HG02623 (cell line): ENCODE results near the gene TEX28.
"Not testable (repeated sequence)": the region's sequence is repeated elsewhere in the genome, so short reads cannot be mapped to it uniquely, and the experiment has no call there.

Source experiments
- ATAC-seq: cut with Tn5 transposase; IDR thresholded peaks from one replicate; pipeline ENCODE4 v1.9.1; 2021; ENCODE audit warnings: moderate library complexity; ENCODE audit not compliant: unreplicated experiment

Gene TEX28, protein sequence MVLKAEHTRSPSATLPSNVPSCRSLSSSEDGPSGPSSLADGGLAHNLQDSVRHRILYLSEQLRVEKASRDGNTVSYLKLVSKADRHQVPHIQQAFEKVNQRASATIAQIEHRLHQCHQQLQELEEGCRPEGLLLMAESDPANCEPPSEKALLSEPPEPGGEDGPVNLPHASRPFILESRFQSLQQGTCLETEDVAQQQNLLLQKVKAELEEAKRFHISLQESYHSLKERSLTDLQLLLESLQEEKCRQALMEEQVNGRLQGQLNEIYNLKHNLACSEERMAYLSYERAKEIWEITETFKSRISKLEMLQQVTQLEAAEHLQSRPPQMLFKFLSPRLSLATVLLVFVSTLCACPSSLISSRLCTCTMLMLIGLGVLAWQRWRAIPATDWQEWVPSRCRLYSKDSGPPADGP

DNA sequence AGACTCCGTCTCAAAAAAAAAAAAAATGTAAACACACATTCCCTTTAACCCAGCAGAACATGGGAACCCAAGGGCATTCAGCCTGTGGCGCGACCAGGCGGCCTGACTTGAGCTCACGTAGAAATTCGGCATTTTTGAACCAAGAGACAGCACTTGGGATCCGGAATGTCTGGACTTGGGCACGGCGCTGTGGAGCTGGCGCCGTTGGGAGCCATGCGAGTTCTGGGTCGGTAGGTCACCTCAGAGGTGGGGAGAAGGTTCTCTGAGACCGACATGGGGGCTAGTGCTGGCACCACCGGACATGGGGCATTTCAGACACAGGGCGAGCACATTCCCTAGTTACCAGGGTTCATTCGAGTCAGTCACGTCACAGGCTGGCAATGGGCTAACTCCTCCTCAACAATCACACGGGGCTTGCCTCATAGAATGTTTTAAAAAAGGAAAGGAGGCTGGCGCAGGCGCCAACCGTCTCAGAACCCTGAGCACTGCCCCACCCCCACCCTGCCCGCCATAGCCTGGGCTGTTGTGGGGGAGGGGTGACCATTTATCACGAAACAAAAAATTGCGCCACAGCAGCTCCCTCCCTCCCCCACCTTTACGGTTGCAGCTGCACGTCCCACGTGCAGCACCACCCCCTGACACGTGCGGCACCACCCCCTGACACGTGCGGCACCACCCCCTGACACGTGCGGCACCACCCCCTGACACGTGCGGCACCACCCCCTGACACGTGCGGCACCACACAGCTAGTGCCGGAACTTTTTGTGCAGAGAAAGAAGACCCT lies at the start of gene TEX28:
Gene TEX28, minus strand, starts transcription at position 334 of the 784 bp plus-strand sequence. CDS start 3,007 bp downstream, outside the sequence.
- ATAC-seq: no peak

DNA sequence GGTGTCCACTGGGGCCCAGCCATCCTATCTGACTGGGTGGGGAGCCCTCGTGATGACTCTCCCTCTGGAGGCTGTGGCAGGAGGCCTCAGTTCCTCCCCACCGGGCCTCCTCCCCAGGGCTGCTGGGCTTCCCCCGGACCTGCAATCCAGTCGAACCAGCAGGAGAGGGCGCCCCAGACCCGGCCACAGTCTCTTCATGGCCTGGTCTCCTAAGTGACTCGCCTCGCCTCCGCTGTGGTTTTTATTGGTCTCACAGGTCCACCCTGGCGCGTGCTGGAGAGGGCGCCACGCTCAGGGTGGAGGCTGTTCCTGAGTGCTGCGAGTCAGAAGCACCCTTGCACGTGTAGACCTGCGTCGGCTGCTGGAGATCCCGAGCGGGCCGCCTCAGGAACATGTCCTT lies 48.7 kb upstream of the TEX28 start:
- not testable (repeated sequence) for ATAC-seq

DNA sequence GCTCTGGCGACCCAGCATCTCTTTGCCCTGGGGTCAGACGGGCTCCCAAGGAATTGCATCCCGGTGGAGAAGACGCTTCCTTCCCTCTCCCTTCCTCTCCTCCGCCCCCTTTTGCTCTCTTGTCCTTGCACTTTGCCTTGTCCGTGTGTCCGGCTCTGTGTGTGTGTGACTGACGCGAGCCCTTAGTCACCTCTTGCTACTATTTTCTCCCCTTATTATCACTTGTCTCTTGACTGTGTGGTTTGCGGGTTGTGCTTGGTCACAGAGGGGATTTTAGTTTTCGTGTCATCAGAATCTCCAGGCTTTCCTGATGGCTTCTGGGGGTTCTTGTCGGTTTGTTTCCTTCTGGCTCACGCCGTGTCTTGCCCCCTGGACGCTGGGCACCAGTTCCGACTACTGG lies 48.1 kb upstream of the TEX28 start:
- ATAC-seq: not testable (repeated sequence)

DNA sequence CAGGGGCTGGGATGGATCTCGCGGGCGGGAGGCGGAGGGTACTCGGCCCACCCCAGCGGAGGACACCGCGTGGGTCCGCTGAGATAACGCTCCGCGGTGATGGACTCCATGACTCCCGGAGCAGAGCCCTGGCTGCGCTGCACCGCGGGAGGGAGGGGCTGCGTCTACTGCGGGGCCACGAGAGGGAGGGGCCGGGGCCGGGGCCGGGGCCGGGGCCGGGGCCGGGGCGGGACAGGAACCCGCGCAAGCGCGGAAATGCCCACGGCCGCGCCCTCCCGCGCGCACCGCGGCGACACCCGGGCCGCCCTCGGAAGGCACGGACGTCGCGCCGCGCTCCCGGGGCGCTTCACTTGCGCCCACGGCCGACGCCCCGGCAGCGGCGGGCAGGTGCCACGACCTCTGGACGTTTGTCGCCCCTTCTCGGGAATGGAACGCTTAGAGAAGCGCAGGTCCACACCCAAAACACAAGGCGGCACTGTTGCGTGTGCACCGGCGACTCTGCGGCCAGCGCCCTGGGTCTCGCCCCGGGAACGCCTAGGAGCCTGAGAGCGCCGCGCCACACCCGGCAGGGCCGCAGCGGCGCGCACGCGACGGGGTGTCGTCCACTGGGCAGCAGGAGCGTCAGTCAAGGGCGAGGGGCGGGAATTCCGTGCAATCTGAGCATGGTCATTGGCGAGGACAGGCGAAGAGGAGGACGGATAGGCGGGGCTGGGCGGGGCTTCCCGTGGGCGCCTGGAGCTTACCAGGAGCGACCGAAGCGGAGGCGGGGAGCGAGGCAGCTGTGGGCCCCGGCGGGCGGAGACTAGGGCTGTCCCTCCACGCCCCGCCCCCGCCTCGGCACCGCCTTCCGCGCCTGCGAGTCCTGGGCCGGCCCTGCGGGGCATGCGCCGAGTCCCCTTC lies 46.7 kb upstream of the TEX28 start:
- ATAC-seq: peak; percentile 72

DNA sequence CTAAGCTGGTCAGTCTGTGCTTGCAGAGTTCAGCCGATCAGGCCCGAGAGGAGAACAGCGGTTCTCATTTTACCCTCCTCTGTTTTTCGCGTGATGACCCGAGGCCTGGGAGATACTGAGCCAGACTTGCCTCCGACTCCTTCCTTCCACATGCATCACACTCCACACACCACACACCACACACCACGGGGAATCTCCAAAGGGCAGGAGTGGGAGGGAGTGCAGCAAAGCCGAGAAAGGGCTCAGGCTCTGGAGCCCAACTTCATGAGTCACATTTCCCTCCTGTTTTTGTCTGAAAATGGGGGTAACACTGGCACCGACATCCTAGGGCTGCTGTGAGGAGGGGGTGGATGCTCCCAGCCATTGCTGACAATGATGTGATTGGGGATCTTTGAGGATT lies 39.6 kb upstream of the TEX28 start:
- ATAC-seq: no peak

DNA sequence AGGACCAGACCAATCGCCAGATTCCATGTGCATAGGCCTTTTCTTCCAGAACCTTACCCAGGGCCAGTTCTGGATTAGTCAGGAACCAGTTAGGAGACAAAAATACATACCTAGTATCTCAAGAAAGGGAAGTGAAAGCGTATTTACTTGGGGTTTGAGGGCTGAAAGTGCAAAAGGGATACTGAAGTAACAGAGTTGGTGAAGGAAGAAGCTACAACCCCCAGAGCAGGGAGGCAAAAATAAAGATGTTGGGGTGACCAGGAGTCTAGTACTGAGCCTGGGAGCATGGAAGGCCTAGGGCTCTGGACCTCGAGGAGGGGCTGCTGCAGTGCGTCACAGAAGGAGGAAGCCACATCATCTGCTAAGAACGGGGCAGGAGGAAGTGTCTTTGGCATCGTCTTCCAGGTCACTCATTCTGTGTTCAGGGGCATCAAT lies 38.9 kb upstream of the TEX28 start:
- no peak for ATAC-seq

DNA sequence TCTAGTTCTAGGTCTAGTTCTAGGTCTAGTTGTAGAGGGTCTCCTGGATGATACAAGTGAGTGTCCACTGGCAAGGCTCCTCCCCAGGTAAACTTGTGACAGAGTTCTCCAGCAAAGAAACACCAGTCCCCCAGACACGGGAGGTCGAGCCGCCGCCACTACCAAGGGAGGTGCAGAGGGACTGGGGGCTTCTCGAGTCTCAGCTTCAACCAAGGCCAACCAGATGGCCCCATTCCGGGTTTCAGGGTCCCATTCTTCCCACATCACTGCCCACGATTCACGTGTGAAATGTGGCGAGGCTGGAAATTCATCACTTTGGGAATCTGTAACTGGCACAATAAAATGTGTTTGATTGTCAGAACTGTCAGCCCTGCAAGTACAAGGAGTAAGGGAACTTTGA lies 38.2 kb upstream of the TEX28 start:
- ATAC-seq: no peak

DNA sequence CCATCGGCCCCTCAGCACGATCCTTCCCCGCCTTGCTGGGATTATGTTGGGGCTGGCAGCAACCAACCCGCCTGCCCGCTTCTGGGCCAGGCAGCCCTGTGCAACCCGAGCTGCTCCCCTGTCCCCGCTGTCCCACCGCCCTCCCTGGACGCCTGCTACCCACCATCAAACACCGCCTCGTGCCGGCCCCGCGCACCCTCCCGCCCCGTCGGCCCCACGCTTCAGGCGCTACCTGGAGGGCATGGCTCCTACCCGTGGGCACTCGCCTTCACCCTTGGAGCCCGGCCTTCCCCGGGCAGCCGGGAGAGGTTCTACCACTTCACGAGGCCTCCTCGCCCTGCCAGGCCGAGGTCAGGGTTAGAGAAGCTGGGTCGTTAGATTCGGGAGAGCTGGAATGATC lies 37.6 kb upstream of the TEX28 start:
- no peak for ATAC-seq

DNA sequence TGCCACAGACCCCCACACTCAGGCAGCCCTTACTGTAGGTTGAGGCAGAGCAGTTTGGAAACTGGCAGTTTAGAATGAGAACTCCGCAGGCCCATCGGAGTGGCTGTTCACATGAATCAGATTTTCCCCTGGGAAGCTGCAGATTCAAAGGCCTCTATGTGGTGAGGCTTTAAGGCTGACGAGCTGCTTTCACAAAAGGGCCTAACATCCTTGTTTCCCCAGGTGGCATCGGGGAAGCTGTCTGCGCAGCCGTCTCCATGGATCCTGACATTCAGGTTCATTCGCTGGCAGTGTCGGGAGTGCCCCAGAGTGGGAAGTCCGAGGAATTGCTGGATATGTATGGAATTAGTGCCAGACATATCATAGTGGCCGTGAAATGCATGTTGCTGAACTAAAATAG lies 34.4 kb upstream of the TEX28 start:
- ATAC-seq: no peak

DNA sequence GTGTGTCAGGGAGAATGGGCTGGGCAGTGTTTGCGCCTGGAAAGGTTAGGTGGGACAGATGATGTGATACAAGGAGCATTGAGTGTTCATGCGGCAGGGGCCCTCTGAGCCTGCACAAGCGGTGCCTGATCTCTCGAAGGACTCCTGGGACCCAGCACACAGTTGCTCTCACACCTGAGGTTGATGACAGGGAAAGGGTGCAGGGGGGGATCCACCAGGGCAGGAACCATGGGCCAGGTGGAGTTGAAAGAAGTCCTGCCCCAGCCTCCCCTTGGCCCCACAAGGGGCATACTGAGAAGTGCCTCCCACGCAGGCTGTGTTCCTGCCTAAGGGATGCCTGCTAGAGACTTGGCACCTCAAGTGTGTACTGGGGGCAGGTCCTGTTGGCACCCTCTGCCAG lies 33.7 kb upstream of the TEX28 start:
- no peak for ATAC-seq

DNA sequence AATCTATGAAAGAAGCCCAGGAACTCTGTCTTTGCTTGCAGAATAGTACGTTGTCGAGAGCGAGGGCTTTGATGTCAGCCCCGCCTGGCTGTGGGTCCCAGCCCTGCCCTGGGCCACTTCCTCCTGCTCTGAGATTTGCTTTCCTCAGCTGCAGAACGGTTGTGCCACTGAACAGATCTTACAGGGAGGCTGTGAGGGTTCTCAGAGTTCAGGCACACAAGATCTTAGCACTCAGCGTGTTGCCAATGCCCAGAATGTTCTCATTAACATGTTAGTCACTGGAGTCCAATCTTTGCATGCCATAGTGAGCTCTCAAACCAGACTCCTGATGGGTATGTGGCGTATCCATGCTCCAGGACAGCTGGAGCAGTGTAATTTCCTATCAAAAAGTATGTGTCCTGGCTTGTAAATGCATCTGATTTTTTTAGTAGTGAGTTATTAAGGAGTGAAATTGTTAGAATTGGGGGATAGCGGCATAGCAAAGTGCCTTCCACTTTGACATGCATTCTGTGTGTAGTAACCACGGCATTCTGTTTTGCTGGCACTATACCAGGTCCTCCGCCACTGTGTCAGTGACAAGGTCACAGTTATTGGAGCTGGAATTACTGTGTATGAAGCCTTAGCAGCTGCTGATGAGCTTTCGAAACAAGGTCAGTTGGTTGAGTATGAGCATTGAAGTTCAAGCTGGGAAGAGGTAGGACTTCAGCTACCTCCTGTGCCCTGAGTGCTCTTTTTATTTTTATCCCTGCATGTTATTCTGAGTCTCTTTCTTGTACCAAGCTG lies 32.3 kb upstream of the TEX28 start:
- ATAC-seq: no peak

DNA sequence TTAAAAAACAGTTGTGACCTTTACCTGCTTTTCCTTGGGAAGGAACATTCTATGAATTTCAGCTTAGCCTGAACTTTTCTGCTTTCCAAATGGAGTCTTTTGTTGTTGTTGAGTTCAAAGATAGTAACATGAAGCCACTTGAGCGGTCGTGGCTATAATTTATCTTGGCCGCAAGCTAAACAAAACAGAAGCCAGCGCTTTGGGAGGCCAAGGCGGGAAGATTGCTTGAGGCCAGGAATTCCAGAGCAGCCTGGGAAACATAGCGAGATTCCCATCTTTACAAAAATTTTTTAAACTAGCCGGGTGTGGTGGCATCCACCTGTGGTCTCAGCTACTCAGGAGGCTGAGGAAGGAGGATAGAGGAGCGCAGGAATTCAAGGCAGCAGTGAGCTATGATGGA lies 30.6 kb upstream of the TEX28 start:
- no peak for ATAC-seq

DNA sequence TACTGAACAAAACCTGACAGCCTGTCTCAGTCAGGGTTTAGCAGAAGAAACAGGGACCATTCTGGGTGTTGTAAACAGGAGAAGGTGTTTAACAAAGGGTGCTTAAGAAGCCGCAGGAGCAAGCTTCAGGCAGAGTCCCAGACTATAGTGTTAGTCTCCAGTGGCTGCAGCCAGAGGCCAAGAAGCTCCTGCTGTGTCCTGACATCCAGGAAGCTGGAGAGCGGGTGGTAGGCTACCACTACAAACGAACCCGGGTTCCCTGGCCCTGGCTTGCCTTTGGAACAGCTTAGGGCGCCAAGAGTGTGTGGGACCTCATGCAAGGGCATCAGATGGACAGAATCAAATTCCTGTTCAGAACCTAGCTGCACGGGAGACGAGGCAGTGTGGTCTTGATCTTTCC lies 28.6 kb upstream of the TEX28 start:
- no peak for ATAC-seq

DNA sequence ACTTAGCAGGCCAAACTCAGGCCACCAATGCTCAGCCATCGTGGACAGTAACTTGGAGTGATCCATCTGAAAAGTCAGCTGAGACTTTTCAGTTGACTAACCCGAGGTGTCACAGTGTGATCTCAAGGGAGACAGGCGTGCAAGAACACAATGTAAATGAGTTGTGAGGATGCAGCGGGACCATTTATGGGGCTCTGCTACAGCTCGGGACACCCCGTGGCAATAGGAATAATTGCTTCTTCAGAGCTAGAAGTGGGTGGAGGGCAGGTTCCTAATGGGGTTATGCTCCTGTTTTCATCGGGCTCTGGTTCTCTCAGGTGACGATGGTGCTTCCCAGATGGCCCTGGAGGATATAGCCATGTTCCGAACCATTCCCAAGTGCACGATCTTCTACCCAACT lies 28.0 kb upstream of the TEX28 start:
- ATAC-seq: no peak

DNA sequence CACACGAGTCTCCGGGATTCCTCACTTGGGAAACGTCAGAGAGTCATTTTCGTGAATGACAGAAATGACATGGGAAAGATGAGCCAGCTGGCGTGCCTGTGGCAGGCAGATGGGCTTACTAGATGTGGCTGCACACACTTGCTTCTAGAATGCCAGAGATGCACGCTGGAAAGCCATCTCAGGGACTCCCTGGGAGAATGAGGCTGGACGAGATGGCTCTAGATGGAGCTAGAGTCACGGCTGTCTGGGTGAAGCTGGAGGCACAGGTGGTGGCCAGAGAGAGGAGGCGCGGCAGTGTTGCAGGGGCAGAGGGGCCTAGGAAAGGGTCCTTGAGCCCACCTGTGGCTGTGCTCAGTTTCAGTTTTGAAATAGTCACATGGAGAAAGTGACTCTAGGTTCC lies 26.7 kb upstream of the TEX28 start:
- ATAC-seq: no peak

DNA sequence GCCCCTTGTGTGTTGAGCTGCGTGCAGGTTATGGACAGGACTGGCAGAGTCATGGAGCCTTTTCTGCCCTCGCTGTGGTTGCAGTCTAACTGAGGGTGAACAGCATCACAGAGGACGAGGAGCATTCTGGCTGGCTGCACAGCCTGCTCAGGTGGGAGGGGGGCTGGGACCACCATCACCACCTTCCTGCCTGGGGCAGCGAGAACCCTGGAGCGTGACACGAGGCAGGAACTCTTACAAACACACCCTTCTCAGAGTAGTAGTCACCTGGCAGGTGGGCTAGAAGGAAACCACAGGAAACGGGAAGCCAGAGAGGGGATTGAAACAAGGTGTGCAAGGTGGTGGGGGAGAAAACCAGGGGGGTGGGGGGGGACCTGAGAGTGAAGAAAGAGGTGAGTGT lies 26.2 kb upstream of the TEX28 start:
- no peak for ATAC-seq

DNA sequence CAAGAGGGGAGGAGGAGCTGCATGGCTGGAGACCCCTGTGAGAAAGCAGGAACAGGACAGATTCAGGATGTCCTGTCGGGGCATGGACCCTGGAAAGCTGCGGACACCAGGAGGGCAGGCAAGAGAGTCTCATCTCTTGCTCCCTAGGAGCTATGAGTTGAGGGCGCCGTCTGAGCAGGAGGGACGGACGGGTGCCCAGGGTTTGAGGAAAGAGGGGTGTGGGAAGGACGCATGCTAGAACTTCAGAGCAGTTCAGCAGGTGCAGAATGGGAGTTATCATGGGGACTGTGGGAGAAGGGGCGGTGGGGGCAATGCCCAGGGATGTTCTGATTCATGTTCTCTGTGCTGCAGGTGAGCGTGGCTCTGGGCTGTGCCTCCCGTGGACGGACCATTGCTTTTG lies 25.5 kb upstream of the TEX28 start:
- ATAC-seq: no peak

DNA sequence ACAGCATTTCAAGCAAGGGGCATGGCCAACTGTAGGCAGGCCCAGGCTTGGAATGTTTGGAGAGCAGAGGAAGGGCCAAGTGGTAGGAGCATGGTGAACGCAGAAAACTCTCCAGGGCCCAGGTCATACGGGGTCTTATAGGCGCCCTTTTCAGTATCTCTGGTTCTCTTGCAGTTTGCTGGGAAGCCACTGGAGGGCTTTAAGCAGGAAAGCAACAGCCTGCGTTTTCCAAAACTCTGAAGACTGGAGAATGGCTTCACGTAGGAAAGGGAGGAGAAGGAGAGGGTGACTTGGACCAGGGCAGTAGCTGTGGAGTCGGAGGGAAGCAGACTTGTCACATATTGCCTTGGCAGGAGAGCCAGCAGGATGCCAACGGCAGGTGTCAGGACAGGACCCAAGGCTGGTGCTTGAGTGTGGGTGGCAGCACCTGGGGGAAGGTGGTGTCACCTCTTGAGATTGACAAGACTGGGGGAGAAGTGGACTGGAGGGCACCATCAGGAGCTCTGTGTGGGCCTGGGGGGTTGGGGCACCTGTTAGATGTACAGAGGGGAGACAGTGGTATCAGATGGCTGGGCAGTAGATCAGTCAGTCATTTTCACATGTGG lies 22.6 kb upstream of the TEX28 start:
- ATAC-seq: no peak

DNA sequence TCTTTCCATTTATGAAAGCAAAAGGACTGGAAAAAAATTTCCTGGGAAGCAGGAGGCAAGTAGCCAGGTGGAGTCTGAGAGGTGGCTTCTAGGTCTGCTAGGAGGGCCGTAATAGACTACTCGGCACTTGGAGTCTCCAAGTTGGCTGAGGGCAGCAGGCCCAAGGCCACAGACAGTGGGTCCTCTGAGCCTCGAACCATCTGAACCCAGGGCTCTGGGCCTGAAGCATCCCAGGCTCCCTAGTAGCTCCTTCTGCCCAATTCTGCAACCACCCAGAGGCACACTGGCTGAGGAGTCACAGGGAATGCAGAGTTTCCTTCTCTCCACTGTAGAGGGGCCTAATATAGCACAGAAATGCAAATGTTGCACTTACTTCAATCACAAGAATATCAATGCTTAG lies 20.5 kb upstream of the TEX28 start:
- no peak for ATAC-seq

DNA sequence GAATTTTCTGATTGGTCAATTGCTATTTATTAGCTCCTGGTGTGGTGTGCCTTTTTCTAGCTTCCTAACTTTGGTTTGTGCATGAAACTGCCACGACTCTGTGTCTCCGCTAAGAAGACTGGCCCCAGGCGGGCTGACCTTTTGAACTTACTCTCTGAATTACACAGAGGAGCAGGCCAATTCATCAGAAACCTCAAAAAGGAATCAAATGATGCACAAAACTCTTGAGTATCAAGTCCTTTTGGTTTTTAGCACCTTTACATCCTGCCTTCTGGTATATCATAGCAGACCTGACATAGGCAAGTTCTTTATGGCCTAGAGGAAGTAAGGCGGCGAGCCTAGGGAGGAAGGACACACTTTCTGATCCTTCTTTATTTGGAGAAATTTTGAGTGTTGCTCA lies 18.2 kb upstream of the TEX28 start:
- no peak for ATAC-seq
